ENCODE data around the gene PLEK2.

DNA sequence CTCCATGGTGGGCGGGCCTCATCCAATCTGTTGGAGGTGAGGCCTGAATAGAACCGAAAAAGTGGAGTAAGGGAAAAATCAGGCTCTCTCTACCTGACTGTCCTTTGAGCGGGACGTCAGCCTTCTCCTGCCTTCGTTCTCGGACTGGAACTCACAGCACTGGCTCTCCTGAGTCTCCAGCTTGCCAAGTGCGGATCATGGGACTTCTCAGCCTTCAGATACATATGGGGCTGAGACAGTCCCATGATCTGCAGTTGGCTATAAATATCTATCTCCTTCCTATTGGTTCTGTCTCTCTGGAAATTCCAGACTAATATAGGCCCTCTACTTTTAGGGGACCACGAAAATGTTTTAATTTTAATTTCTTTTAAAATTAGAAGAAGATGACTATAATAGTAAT is 29.7 kb upstream of the PLEK2 start:
- TF ChIP-seq, protein P1, sequence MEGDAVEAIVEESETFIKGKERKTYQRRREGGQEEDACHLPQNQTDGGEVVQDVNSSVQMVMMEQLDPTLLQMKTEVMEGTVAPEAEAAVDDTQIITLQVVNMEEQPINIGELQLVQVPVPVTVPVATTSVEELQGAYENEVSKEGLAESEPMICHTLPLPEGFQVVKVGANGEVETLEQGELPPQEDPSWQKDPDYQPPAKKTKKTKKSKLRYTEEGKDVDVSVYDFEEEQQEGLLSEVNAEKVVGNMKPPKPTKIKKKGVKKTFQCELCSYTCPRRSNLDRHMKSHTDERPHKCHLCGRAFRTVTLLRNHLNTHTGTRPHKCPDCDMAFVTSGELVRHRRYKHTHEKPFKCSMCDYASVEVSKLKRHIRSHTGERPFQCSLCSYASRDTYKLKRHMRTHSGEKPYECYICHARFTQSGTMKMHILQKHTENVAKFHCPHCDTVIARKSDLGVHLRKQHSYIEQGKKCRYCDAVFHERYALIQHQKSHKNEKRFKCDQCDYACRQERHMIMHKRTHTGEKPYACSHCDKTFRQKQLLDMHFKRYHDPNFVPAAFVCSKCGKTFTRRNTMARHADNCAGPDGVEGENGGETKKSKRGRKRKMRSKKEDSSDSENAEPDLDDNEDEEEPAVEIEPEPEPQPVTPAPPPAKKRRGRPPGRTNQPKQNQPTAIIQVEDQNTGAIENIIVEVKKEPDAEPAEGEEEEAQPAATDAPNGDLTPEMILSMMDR (IDR thresholded peaks at IDR 0.05; ENCODE audit: low read length): no peak
- TF ChIP-seq EZH2 (IDR thresholded peaks at IDR 0.05; ENCODE audit: borderline replicate concordance, low read length): no peak
